Measurements from ENCODE around the gene EDIL3.

DNA sequence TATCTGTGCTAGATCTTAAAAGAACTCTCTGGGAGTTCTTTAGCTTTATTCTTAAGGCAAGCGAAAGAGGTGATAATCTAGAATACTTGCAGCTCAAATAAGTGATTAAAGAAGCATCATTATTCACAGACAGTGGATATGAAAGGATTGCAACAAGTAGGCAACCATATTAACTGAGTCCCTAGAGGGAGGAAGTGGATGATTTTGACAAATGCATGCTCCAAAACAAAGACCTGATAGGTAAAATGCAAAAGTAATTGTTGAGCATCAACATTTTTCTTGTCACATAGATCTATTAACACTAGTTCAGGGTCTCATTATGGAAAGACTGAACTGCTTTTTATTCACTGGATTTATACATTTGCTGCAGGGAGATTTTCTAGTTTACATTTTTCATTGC, 109.1 kb downstream of the EDIL3 start:
- TF ChIP-seq EZH2 (IDR thresholded peaks at IDR 0.05; ENCODE audit: borderline replicate concordance, low read depth, low read length, severe bottlenecking), result no peak
- no peak for TF ChIP-seq POLR2A (IDR thresholded peaks at IDR 0.05; ENCODE audit: low read depth, low read length)
- no peak for TF ChIP-seq CTCF (IDR thresholded peaks at IDR 0.05; ENCODE audit: extremely low read depth in 1 of 2, insufficient read depth in 1 of 2, low read depth in 1 of 2, low read length in 2 of 2)
- TF ChIP-seq, protein P1, sequence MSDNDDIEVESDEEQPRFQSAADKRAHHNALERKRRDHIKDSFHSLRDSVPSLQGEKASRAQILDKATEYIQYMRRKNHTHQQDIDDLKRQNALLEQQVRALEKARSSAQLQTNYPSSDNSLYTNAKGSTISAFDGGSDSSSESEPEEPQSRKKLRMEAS (IDR thresholded peaks at IDR 0.05; ENCODE audit: insufficient read depth, insufficient read length), result no peak
- TF ChIP-seq POLR2AphosphoS5 (IDR thresholded peaks at IDR 0.05; ENCODE audit: insufficient read depth, low read depth, low read length), result no peak
- no peak for TF ChIP-seq JUN (IDR thresholded peaks at IDR 0.05; ENCODE audit: borderline replicate concordance, insufficient read depth, insufficient read length, low read depth)
- TF ChIP-seq MYC (IDR thresholded peaks at IDR 0.05; ENCODE audit: low read depth, low read length), result no peak
